Measurements from ENCODE around the gene SARNP. TPM values are rescaled to one million over a fixed set of nuclear protein-coding genes. Genes with fewer than 3 reads are reported as not detected.

Gene SARNP
- total RNA-seq, 2 experiments from 2014 or later: 96.8 to 98.6 TPM

DNA sequence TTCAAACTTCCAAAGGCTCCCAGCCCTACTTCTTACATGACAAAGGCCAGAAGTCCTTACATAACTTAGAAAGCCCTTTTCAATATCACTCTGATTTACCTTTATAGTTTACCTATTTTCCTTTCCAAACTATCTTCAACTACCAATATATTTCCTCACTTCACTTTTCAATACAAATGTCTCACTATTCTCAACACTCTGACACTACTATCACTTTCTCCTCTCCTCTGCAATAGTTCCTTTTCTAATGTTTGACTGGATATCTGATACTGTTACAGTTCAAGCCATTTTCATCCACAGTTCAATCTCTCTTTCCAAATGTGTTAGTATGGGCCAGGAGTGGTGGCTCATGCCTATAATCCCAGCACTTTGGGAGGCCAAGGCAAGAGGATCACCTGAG is 3.3 kb downstream of the SARNP start:
- H3K4me1 Mint-ChIP-seq: peaks cover 52% of the 10 kb centered on the region
- H3K9me3 Mint-ChIP-seq (ENCODE audit: low read depth): no peaks in the 10 kb centered on the region
- no peak overlapping the region for H3K4me3 Mint-ChIP-seq
- H3K27me3 Mint-ChIP-seq: no peaks in the 10 kb centered on the region
- CTCF ChIA-PET: interaction anchor here (0.6 to 1.1 kb wide), 4 partner anchors 16 to 126 kb away, joined by 3 to 4 read pairs (median 3); no protein-coding TSS in a partner anchor
- ATAC-seq (no peak), DNase-seq (no peak)
- peaks cover 31% of the 10 kb centered on the region for H3K36me3 Mint-ChIP-seq
- no peak overlapping the region for H3K27ac Mint-ChIP-seq

DNA sequence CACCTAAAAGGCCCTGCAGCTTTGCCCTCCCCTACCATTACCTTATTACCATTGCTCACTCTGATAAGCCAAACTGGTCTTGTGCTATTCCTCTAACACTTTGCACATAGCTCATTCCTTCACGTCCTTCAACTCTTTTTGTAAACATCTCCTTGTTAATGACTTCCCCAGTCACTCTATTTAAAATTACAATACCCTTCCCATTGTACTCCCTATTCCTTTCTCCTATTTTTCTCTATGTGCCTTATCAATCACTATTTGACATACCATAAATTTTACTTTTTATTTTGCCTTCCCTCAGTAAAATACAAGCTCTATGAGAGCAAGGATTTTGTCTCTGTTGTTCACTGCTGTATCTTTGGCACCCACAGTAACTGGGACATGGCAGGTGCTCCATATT is 5.4 kb downstream of the SARNP start:
- H3K27ac Mint-ChIP-seq: peak overlapping the region; percentile 11
- peaks cover 41% of the 10 kb centered on the region for H3K4me1 Mint-ChIP-seq
- H3K36me3 Mint-ChIP-seq: peaks cover 38% of the 10 kb centered on the region
- no peaks in the 10 kb centered on the region for H3K9me3 Mint-ChIP-seq (ENCODE audit: low read depth)
- DNase-seq: no peak
- H3K4me3 Mint-ChIP-seq: no peak overlapping the region
- CTCF ChIA-PET: interaction anchor here (0.6 to 1.5 kb wide), 6 partner anchors 17 to 272 kb away, joined by 3 to 4 read pairs (median 3); partner anchors contain the start of gene CD63
- no peaks in the 10 kb centered on the region for H3K27me3 Mint-ChIP-seq
- ATAC-seq: no peak

- peaks cover 35% of the 10 kb centered on the region for H3K36me3 Mint-ChIP-seq
Measured at GRCh38 chr12:55809274-55809673, 8.2 kb downstream of the SARNP start.

GRCh38 chr12:55806982-55807381 is 10.5 kb downstream of the SARNP start:
- Mint-ChIP-seq H3K9me3 (ENCODE audit: low read depth) (no peaks in the 10 kb centered on the region), H3K4me3 (no peak overlapping the region), H3K27me3 (no peaks in the 10 kb centered on the region), H3K27ac (no peak overlapping the region), H3K4me1 (peaks cover 11% of the 10 kb centered on the region), H3K36me3 (peaks cover 29% of the 10 kb centered on the region)
- no peak for DNase-seq
- no peak for ATAC-seq
- CTCF ChIA-PET: interaction anchor here (0.7 to 1.4 kb wide), 2 partner anchors 10 to 120 kb away, joined by 3 read pairs; no protein-coding TSS in a partner anchor

More at GRCh38 chr12:55809274-55809673, 8.2 kb downstream of the SARNP start:
- no peak overlapping the region for H3K27ac Mint-ChIP-seq
- no peaks in the 10 kb centered on the region for H3K9me3 Mint-ChIP-seq (ENCODE audit: low read depth)
- no peak for ATAC-seq
- no peak overlapping the region for H3K4me3 Mint-ChIP-seq
- no peaks in the 10 kb centered on the region for H3K27me3 Mint-ChIP-seq
- peaks cover 26% of the 10 kb centered on the region for H3K4me1 Mint-ChIP-seq
- DNase-seq: no peak
- CTCF ChIA-PET: interaction anchor here (0.8 to 1.6 kb wide), 5 partner anchors 12 to 131 kb away, joined by 3 to 4 read pairs (median 3); no protein-coding TSS in a partner anchor

GRCh38 chr12:55797550-55797949 is 20.0 kb downstream of the SARNP start:
- H3K4me1 Mint-ChIP-seq: peaks cover 19% of the 10 kb centered on the region
- peaks cover 43% of the 10 kb centered on the region for H3K36me3 Mint-ChIP-seq
- no peaks in the 10 kb centered on the region for H3K9me3 Mint-ChIP-seq (ENCODE audit: low read depth)
- H3K4me3 Mint-ChIP-seq: no peak overlapping the region
- DNase-seq: no peak
- no peak for ATAC-seq
- CTCF ChIA-PET: interaction anchor here (0.7 to 3.5 kb wide), 9 partner anchors 9 to 125 kb away, joined by 3 to 25 read pairs (median 4); partner anchors contain the start of genes GDF11, ORMDL2 and SARNP
- no peak overlapping the region for H3K27ac Mint-ChIP-seq
- no peaks in the 10 kb centered on the region for H3K27me3 Mint-ChIP-seq

GRCh38 chr12:55797068-55797467 is 20.5 kb downstream of the SARNP start:
- DNase-seq: no peak
- Mint-ChIP-seq H3K4me3 (no peak overlapping the region), H3K9me3 (ENCODE audit: low read depth) (no peaks in the 10 kb centered on the region), H3K27ac (no peak overlapping the region), H3K36me3 (peaks cover 43% of the 10 kb centered on the region), H3K4me1 (peaks cover 19% of the 10 kb centered on the region), H3K27me3 (no peaks in the 10 kb centered on the region)
- CTCF ChIA-PET: interaction anchor here (0.7 to 3.5 kb wide), 11 partner anchors 10 to 143 kb away, joined by 3 to 25 read pairs (median 4); partner anchors contain the start of genes GDF11, ORMDL2 and SARNP
- no peak for ATAC-seq

DNA sequence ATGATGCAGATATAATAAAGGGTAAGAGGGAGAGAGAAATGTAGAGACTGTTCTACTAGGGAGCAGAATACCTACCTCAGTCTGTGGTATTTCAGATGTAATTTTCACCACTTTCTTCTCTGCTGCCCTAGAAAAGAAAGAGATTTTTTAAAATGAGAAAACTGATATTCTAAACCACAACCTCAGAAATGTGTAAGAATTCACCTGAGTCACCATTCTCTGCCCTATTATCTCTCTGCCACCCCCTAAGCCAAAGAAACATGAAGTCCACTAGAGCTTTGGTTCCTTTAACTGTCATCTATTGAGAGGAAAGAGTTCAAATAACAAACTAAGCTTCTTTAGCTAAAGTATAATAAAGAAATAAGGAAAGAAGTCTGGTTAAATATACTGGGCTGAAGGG is 21.6 kb downstream of the SARNP start:
- Mint-ChIP-seq H3K4me3 (no peak overlapping the region), H3K27me3 (no peaks in the 10 kb centered on the region), H3K27ac (peak overlapping the region; percentile 37), H3K9me3 (ENCODE audit: low read depth) (no peaks in the 10 kb centered on the region), H3K36me3 (peaks cover 42% of the 10 kb centered on the region), H3K4me1 (peaks cover 19% of the 10 kb centered on the region)
- DNase-seq (no peak), ATAC-seq (no peak)
- CTCF ChIA-PET: interaction anchor here (1.2 to 3.5 kb wide), 9 partner anchors 9 to 144 kb away, joined by 3 to 25 read pairs (median 4); partner anchors contain the start of genes GDF11, ORMDL2 and SARNP

GRCh38 chr12:55789893-55790292 is 27.6 kb downstream of the SARNP start:
- DNase-seq (no peak), ATAC-seq (no peak)
- Mint-ChIP-seq H3K4me3 (no peak overlapping the region), H3K27me3 (no peaks in the 10 kb centered on the region), H3K9me3 (ENCODE audit: low read depth) (no peaks in the 10 kb centered on the region), H3K27ac (peak overlapping the region; percentile 28), H3K4me1 (no peaks in the 10 kb centered on the region), H3K36me3 (peaks cover 44% of the 10 kb centered on the region)
- CTCF ChIA-PET: interaction anchor here (0.7 to 2.1 kb wide), 4 partner anchors 40 to 135 kb away, joined by 3 to 4 read pairs (median 3); partner anchors contain the start of gene DNAJC14

DNA sequence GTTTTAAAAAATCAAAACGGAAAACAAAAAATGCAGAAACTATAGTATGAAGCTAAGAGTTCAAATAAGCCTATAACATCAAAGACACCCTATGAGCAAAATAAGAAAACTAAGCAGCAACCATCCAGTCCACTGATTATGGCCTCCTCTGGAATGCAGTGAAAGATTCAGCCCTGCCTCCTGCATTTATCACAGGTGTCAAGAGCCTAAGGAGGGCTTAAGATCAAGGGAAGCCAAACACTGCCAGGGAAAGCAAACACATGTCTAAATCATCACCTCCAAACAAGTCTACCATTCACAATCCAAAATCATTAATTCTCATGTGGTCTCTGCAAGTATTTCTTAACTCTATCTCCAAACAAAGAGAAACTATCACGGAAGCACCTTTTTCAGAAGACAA is 28.4 kb downstream of the SARNP start:
- Mint-ChIP-seq H3K27me3 (no peaks in the 10 kb centered on the region), H3K36me3 (peaks cover 43% of the 10 kb centered on the region), H3K27ac (no peak overlapping the region), H3K4me3 (no peak overlapping the region), H3K4me1 (no peaks in the 10 kb centered on the region), H3K9me3 (ENCODE audit: low read depth) (no peaks in the 10 kb centered on the region)
- no peak for ATAC-seq
- CTCF ChIA-PET: interaction anchor here (1.1 kb wide), 2 partner anchors 34 to 44 kb away, joined by 3 to 4 read pairs; no protein-coding TSS in a partner anchor
- no peak for DNase-seq

DNA sequence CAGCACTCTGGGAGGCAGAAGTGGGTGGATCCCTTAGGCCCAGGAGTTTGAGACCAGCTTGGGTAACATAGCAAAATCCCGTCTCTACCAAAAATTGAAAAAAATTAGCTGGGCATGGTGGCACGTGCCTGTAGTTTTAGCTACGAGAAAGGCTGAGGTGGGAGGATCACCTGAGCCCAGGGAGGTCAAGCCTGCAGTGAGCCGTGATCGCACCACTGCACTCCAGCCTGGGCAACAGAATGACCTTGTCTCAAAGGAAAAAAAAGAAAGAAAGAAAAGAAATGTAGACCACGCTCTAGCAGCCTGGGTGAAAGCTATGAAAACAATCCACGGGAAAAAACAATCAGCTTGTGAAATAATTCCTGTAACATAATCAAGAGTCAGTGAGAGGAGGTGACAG is 29.0 kb downstream of the SARNP start:
- CTCF ChIA-PET: interaction anchor here (1.1 to 1.3 kb wide), 3 partner anchors 33 to 45 kb away, joined by 3 to 4 read pairs (median 3); no protein-coding TSS in a partner anchor
- no peaks in the 10 kb centered on the region for H3K27me3 Mint-ChIP-seq
- no peaks in the 10 kb centered on the region for H3K4me1 Mint-ChIP-seq
- no peaks in the 10 kb centered on the region for H3K9me3 Mint-ChIP-seq (ENCODE audit: low read depth)
- peaks cover 45% of the 10 kb centered on the region for H3K36me3 Mint-ChIP-seq
- H3K27ac Mint-ChIP-seq: no peak overlapping the region
- H3K4me3 Mint-ChIP-seq: no peak overlapping the region
- ATAC-seq (no peak), DNase-seq (no peak)

DNA sequence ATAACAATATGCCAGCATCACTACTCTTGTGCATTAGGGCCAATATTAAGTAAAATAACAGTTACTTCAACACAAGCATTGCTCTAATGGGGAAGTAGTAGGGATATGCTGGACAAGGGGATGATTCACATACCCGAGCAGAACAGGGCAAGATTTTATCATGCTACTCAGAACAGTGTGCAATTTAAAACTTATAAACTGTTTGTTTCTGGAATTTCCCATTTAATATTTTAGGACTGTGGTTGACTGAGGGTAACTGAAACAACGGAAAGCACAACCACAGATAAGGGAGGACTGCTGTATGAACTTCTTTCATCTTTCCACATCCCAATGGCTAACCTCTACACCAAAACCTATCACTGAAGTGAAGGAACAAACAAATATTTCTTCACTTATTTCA is 36.8 kb downstream of the SARNP start:
- DNase-seq (no peak), ATAC-seq (no peak)
- Mint-ChIP-seq H3K36me3 (peaks cover 54% of the 10 kb centered on the region), H3K4me3 (no peak overlapping the region), H3K27me3 (no peaks in the 10 kb centered on the region), H3K9me3 (ENCODE audit: low read depth) (no peaks in the 10 kb centered on the region), H3K4me1 (peaks cover 13% of the 10 kb centered on the region), H3K27ac (no peak overlapping the region)
- CTCF ChIA-PET: interaction anchor here (0.9 to 1.3 kb wide), 3 partner anchors 9 to 124 kb away, joined by 3 to 4 read pairs (median 3); no protein-coding TSS in a partner anchor

- H3K4me3 Mint-ChIP-seq: no peak overlapping the region
- H3K27ac Mint-ChIP-seq: no peak overlapping the region
- ATAC-seq (no peak), DNase-seq (no peak)
- H3K36me3 Mint-ChIP-seq: peaks cover 41% of the 10 kb centered on the region
- no peaks in the 10 kb centered on the region for H3K27me3 Mint-ChIP-seq
- CTCF ChIA-PET: no interaction called here
- H3K9me3 Mint-ChIP-seq (ENCODE audit: low read depth): no peaks in the 10 kb centered on the region
- H3K4me1 Mint-ChIP-seq: peaks cover 18% of the 10 kb centered on the region
Measured at GRCh38 chr12:55777856-55778255, 39.7 kb downstream of the SARNP start.

GRCh38 chr12:55771736-55772135 is 45.8 kb downstream of the SARNP start:
- H3K4me1 Mint-ChIP-seq: peaks cover 11% of the 10 kb centered on the region
- CTCF ChIA-PET: interaction anchor here (0.5 to 2.8 kb wide), 3 partner anchors 10 to 34 kb away, joined by 3 to 13 read pairs (median 3); no protein-coding TSS in a partner anchor
- no peak overlapping the region for H3K4me3 Mint-ChIP-seq
- ATAC-seq: no peak
- no peaks in the 10 kb centered on the region for H3K9me3 Mint-ChIP-seq (ENCODE audit: low read depth)
- no peaks in the 10 kb centered on the region for H3K27me3 Mint-ChIP-seq
- H3K36me3 Mint-ChIP-seq: peaks cover 31% of the 10 kb centered on the region
- peak overlapping the region; percentile 8 for H3K27ac Mint-ChIP-seq
- no peak for DNase-seq

DNA sequence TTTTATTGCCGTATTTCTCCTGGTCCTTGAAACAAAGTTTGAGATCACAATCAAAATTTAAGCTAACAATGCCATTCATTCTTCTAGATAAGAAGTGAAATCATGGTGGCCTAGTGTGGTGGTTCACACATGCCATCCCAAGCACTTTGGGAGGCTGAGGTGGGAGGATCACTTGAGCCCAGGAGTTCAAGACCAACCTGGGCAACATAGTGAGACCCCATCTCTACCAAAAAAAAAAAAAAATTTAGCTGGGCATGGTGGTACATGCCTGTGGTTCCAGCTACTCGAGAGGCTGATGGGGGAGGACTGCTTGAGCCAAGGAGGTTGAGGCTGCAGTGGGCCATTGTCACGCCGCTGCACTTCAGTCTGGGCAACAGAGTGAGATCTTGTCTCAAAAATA is 50.4 kb downstream of the SARNP start:
- CTCF ChIA-PET: interaction anchor here (0.9 to 1.3 kb wide), 2 partner anchors 14 to 29 kb away, joined by 3 read pairs; no protein-coding TSS in a partner anchor
- peaks cover 31% of the 10 kb centered on the region for H3K36me3 Mint-ChIP-seq
- no peak for ATAC-seq
- H3K4me3 Mint-ChIP-seq: no peak overlapping the region
- peaks cover 3% of the 10 kb centered on the region for H3K4me1 Mint-ChIP-seq
- no peak overlapping the region for H3K27ac Mint-ChIP-seq
- no peak for DNase-seq
- no peaks in the 10 kb centered on the region for H3K9me3 Mint-ChIP-seq (ENCODE audit: low read depth)
- no peaks in the 10 kb centered on the region for H3K27me3 Mint-ChIP-seq

Data from activated CD8-positive, alpha-beta memory T cell treated with anti-CD3 and anti-CD28 coated beads, Interleukin-2, amount 10 ng/mL, durations not matched to agents 7 days and 5 days (primary cell).